Nucleus accumbens (tissue), 56 donors: ENCODE results near the gene C11orf24.
"Not testable (repeated sequence)": the region's sequence is repeated elsewhere in the genome, so short reads cannot be mapped to it uniquely, and the experiment has no call there.

ENCODE experiments used
- DNase-seq, 56 donors: peaks; one replicate each; lab custom pipeline; 2025; lab: John Stamatoyannopoulos, UW

Gene C11orf24

DNA sequence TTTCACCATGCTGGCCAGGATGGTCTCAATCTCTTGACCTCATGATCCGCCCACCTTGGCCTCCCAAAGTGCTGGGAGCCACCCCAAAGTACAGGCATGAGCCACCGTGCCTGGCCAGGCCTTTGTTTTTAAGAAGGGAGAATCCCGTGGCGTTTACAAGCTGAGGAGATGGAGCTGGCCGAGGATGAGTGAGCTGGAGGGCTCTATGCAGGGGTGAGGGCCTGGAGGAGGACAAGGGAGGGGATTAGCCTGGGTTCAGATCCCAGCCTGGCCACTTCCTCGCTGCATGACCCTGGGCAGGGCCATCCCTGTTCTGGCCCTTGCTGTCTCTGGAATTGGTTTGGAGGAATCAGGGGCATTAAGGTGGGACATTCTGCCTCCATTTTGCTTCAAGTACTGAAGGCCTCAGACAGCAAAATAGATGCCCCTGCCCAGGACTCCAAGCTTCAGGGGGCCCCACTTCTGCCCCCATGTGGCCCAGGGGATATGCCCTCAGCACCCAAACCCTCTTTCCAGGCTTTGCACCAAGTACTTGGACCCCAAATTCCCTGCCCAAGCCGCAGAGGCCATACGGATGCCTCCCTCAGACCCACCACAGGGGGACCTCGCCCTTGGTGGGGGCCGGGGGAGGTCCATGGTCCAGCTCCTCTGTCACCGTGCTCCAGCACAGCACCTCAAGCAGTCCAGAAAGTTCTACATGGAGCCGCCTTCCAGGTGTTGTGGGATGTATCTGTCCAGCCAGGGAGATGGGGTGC lies 28.5 kb upstream of the C11orf24 start:
- no peak for DNase-seq

DNA sequence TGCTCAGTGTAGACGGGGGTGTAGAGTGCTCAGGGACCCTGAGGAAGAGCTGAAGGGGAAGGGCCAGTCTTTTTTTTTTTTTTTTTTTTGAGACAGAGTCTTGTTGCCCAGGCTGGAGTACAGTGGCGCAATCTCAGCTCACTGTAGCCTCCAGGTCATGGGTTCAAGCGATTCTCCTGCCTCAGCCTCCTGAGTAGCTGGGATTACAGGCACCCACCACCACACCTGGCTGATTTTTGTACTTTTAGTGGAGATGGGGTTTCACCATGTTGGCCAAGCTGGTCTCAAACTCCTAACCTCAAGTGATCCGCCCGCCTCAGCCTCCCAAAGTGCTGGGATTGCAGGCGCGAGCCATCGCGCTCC lies 27.7 kb upstream of the C11orf24 start:
- DNase-seq: not testable (repeated sequence)

DNA sequence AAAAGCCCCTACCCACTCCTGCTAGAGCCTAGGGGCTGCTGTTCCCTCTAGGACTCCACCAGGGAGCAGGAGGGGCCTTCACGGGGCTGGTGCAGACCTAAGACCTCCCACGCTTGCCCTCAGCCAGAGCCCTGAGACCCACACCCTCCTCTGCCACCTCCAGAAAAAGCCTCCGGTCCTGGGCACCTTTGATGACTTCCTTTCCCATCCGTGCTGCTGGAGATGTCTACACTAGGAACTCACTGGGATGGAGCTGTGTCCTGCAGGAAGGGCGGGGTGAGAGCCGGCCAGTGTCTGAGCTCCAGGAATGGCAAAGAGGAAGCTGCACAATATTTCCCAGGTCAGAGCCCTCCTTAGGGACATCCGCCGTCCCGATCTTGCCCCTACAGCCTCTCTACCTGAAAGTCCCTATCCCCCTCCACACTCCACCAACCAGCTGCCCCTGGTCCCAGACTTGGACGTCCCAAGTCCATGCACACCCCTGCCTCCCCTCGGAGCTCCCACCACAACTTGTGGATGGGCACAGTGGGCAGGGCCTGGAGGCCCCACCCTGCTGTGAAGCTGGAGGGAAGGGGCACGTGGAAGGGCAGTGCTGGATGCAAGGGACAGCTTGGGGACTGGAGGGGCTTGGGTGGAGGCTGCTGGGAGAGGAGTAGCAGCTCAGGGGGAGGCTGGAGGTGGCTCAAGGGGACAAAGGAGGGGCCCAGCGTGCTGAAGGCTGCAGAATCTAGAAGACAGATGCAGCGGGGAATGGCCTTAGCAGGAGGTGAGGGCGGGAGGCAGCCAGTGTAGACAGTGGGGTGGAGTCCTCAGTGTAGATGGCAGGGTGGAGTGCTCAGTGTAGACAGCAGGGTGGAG lies 27.1 kb upstream of the C11orf24 start:
- no peak for DNase-seq

DNA sequence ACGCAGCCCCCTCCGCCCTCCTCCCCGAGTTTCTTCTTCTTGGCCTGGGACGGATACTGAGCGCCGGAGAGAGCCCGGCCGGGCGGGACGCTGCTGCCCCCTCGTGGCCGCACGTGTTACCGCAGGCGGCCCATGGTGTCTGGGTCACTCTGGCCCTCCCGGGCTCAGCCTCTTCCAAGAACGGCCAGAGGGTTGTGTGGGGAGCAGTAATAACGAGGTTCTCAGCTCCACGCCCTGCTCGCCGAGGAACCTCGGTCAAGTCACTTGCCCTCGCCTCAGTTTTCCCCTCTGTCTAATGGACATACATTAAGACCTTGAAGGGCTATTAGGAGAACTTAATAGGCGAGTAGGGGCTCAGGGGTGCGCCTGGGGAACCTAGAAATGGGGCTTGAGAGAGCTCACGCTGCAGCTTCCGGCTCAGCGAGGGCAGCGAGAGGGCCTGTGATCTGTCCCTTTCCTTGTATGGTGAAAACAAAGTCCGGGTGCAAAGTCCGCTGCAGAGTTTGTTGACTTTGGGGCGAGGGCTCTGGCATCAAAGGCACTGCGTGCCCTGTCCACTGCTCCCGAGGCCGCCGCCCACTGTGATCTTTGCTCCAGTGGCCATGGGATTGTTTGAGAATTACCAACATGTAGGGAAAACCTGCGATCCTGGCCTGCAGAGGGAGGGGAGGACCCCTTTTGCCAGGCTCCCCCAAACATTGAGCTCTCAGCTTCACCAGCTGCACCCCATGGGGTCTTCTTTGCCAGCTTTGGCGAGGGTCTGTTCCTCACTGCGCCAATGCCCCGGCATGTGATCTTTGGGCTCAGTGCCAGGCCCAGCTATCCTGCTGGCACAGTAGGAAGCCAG lies 26.3 kb upstream of the C11orf24 start:
- peak in 48 of 56 donors; percentile 12 to 82 (median 55) for DNase-seq

DNA sequence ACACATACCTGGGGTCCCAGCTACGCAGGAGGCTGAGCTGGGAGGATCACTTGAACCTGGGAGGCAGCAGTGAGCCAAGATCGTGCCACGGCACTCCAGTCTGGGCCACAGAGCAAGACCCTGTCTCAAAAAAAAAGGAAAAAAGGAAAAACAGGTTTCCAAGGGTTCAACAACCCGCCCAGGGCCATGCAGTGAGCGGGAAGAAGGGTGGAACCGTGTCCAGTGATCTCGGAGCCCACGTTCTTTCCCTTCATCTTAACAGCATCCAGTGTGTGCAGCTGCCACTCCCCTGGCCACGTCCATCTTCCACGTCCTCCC lies 25.7 kb upstream of the C11orf24 start:
- DNase-seq: no peak

DNA sequence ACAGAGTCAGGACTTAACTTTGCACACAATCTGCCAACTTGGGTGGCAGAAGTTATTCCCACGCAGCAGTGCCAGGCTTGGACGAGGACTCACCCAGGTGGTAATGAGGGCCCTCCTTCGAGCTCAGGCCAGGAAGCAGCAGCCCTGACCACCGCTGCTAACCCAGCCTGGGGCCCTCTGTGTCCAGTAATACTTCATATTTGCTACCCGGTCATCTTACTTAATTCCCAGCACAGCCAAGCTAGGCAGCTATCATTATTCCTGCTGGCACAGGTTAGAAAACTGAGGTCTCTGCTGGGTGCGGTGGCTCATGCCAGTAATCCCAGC lies 25.2 kb upstream of the C11orf24 start:
- DNase-seq: no peak

DNA sequence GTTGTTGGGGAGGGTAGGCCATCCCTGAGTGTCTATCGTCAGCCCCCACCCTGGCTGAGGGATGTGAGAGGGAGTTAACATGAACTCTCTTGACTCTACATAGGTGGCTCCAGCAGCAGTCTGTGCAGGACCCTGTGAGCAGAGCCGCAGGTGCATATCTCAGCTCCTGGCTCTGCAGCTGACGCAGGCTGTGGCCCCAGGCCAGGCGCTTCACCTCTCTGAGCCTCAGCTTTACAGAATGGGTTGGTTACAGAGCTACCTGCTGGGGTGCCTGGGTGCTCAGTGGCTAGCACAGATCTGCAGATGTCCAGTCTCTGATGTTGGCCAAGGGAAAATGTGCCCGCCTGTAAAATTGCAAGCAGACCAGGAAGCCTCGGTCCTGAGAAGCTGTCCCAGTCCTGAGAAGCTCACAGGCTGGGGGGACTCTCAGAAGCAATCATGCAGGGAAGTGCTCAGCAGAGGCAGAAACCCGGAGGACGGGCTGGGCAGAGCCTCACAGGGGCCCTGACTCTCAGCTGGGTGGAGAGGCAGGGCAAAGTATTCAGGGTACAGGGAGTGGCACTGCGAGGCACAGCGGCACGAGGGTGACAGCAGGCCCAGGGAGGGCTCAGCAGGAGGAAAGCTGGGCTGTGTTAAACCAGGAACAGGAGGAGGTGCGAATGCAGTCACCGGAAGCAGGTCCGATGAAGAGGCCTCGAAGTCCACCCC lies 24.7 kb upstream of the C11orf24 start:
- DNase-seq: no peak

DNA sequence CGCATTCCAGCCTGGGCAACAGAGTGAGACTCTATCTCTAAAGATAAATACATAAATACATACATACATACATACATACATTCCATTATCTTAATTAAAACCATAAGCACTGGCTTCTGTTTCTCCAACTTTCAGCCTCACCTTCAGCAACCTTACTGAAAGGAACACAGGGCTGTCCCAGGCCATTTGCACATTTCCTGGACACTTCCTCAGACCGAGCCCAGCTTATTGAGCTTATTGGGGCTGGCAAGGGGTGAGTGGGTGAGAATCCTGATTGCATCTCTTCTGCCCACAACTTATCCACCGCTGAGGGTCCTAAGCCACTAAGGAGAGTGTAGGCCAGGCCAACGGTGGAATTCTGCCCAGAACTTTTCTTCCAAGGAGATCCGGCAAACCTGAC lies 24.2 kb upstream of the C11orf24 start:
- DNase-seq: no peak

DNA sequence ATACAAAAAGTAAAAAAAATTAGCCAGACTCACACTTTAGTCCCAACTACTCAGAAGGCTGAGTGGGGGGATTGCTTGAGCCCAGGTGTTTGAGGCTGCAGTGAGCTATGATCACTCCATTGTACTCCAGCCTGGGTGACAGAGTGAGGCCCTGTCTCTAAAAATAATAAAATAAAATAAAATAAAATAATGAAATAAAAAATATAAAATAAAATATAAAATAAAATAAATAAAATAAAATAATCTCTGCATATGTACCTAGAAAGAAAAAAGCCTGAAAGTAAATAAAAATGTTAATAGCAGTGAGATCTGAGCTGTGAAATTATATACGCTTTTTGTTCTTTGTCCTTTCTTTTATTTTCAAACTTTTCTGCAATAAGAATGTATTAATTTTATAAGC lies 23.5 kb upstream of the C11orf24 start:
- no peak for DNase-seq

DNA sequence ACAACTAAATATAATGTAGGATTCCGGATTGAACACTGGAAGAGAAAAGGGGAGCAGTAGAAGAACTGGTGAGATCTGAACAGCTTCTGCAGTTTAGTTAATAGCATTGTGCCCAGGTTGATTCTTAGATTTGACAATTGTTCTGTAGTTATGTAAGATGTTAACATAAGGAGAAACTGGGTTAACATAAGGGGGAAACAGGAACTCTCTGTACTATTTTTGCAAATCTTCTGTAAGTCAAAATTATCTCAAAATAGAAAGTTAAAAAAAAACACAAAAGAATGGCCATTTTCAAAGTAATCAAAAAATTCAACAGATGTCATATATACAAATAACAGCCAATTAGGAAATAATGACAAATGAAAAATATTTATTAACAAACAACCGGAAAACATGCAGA lies 21.9 kb upstream of the C11orf24 start:
- DNase-seq: no peak

DNA sequence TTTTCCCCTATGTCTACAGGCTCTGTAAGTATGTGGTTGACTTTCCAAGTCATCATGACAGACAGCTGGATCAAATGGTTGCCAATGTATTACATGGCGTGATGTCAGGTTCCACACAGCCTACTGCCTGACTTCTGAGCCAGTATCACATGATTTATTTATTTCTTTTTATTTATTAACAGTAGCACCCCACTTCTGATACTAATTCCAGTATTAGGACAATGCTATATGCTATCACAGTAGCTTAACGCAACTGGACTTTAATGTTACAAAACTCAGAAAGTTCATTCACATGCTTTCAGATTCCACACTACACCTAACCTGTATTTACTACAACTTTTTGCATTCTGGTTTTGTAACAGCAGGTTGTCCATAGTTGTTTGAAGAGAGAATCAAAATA lies 17.7 kb upstream of the C11orf24 start:
- no peak for DNase-seq

DNA sequence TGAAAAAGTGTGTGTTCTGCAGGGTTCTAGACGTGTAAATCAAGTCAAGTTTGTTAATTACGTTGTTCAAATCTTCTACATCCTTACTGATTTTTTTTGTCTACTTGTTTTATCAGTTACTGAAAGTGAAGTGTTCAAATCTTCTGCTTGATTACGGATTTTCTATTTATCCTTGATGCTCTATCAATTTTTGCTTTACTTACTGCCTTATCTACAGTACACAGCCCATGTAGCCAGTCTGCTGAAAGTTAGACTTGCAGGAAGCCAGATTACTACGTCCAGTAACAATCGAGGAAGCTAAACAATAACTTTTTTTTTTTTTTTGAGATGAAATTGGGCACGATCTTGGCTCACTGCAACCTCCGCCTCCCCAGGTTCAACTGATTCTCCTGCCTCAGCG lies 15.6 kb upstream of the C11orf24 start:
- no peak for DNase-seq

DNA sequence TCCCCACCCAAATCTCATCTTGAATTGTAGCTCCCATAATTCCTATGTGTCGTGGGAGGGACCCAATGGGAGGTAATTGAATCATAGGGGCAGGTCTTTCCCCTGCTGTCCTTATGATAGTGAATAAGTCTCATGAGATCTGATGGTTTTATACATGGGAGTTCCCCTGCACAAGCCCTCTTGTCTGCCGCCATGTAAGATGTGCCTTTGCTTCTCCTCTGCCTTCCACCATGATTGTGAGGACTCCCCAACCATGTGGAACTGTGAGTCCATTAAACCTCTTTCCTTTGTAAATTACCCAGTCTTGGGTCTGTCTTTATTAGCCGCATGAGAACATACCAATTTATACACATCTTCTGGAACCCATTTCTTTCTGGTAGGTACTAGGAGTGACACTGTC lies 12.8 kb upstream of the C11orf24 start:
- DNase-seq: not testable (repeated sequence)

DNA sequence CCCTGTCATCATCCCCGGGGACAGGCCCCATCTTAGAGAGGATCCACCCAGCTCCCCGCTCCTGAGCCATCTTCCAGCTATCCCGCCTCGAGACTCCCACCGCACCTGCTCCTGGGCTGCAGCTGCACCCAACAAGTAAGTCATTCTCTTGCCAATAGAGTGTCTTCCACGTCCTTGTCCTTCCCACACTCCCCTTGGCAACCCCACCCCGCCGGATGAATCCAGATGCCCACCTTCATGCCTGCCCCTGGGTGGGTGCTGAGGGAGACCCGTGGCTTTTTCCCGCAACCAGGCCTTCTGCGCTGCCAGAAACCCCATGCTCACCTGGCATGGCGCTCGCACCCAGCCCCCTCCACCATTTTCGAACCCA lies 11.1 kb upstream of the C11orf24 start:
- no peak for DNase-seq

DNA sequence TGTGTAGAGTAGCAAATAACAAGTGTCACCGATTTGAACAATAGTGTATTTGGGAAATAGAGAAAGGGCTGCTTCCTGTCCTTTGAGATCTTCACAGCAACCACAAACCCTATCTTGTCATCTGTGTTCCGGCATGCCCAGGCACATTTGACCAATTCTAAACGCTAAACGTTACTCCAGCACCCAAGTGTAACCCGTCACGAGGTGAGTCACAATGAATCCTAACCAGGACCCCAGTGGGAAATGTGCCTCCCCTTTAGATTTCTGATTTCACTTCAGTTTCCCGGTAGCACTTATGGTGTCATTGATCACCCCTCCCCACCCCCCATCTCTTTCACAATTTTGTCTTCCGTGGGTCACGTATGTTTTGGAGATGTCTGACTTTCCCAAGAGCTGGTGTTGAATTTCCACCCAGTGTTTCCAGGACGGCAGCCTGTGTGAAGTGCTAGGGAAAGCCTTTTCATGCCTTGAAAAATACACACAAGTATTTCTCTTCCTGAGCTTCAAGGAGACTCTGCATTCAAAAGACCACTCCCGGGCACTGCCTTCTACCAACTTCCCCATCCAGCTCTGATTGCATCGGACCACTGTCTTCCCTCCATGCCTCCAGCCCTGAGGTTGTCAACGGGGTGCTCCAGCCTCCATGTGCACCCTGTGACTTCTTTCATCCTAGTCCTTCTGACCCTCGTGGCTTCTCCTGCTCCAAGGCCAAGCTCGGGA lies 10.5 kb upstream of the C11orf24 start:
- DNase-seq: no peak

DNA sequence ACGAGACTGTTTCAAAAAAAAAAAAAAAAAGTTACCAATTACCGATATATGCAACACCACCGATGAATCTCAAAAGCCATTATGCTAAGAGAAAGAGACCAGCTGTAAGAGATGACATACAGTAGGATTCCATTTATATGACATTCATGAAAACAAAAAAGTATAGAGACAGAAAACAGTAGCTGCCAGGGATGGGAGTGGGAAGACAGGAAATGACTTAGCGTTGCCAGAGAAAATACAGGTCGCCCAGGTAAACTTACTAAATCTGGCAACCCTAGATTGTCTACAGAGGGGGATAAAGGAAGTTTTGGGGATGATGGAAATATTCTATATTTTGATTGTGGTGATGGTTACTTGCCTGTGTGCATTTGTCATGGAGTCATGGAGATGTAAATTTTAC lies 7.9 kb upstream of the C11orf24 start:
- DNase-seq: no peak

DNA sequence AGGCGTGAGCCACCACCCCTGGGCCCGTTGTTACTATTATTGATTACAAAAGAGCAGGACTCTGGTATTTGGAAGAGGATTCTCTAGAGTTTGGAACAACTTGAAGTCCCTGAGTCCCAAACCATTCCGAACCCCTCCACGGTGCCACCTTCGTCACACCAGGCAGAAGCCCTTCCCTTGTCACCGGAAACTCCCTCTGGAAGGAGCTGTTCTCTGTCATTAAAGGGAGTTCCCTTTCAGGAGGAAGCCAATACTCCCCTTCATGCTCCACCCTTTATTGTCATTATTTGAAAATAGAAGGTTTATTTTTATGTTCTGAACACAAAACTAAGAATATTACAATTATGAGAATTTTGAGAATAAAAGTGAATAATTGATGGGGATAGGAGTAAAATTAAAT lies 5.1 kb upstream of the C11orf24 start:
- no peak for DNase-seq

DNA sequence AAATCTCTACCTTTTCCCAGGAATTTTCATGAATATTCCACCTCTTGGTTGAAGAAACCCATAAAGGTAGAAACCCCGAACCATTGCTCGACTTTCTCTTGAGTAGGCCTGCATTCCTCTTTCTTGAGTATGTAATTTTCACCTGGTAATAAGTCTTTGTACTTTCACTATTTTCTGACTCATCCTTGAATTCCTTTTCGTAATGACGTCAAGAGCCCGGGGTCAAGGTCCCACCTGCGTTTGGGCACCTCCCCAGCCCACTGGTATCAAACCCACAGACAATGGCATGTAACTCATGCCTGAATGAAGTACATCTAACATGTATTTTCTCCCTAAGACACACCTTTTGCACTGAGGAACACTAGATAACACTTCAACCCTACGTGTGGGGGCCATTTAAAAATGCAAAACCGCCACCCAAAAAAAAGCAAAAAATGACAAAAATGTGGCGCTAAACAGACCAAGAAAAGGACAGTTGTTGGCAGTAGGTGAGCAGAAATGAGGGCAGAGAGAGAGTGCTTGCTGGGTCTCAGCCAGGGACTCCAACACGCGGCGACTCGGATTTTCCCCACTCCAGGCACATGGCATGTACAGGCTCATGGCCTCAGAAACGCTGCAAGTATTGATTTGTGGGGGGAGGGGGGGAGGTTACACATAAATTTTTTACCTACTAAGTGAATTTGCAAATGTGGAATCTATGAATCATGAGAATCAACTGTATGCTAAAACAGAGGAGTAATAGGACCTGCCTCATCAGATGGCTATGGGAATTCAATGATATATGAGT lies 4.1 kb upstream of the C11orf24 start:
- no peak for DNase-seq

DNA sequence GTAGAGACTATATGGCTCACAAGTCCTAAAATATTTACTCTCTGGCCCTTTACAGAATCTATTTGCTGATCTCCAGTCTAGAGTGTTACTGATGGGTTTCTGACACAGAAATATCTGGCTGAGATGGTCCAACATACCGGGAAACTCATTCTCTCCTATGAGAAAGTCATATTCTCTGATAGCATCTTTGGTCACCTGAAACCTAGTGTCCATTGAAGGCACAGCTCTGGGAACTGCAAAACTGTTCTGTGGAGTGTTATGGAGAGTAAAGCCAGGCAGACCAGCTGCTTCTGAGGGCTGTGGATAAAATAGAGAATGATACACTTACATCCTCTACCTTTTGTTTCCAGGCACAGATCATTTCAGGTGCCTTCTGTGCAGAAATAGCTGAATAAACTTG lies 2.5 kb upstream of the C11orf24 start:
- DNase-seq: no peak
